NT2/D1 (cell line): ENCODE data around the gene STARD3.

ENCODE experiments used
- DNase-seq: peaks from one replicate; pipeline ENCODE4 v3.0.0-alpha.2; 2011; ENCODE audit warnings: low read depth, low spot score
- H3K27me3 ChIP-seq: 2 replicates; pipeline ENCODE4 v1.6.0; 2011; ENCODE audit warnings: mild to moderate bottlenecking; ENCODE audit not compliant: insufficient read length, insufficient read depth
- H3K36me3 ChIP-seq: 2 replicates; pipeline ENCODE4 v1.6.1; 2011; ENCODE audit warnings: mild to moderate bottlenecking, low read length, mixed read lengths; ENCODE audit not compliant: insufficient read depth, insufficient read length
- H3K4me1 ChIP-seq: 2 replicates; pipeline ENCODE4 v1.5.1; 2011; ENCODE audit not compliant: insufficient read depth, insufficient read length
- H3K4me3 ChIP-seq: 2 replicates; pipeline ENCODE4 v1.5.1; 2011; ENCODE audit warnings: low read depth; ENCODE audit not compliant: insufficient read length
- H3K9ac ChIP-seq: 2 replicates; pipeline ENCODE4 v1.6.0; 2011; ENCODE audit warnings: low read depth; ENCODE audit not compliant: insufficient read length
- H3K9me3 ChIP-seq: 2 replicates; pipeline ENCODE4 v1.5.1; 2011; ENCODE audit warnings: mild to moderate bottlenecking, low read length; ENCODE audit not compliant: insufficient read depth
- SUZ12 ChIP-seq: IDR thresholded peaks from 2 replicates; pipeline ENCODE4 v1.6.1; 2011; ENCODE audit not compliant: insufficient read length, insufficient read depth; ENCODE audit errors: extremely low read depth
- YY1 ChIP-seq: IDR thresholded peaks from 2 replicates; pipeline ENCODE4 v1.6.1; 2011; ENCODE audit not compliant: insufficient read length, insufficient read depth
- ZNF274 ChIP-seq: IDR thresholded peaks from 2 replicates; pipeline ENCODE4 v1.6.1; 2011; ENCODE audit warnings: mild to moderate bottlenecking, low read depth, low read length

STARD3 gene

DNA sequence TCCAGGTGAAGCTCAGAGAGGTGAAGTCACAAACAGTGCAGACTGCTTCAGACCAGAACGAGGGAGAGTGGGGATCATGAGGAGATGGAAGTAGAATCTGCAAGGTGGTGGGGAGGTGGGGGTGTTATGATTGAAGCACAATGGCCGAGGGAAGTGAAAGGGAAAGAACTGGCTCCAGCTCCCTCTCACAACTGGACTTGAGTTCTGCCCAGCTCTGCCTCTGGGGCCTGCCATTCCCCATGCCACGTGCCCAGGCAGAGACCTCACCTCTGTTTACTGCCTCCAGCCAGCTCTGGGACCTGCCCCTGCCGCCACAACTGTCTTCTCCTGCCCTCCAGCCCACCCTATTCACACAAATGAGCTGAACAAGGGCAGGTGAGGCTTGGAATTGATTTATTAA lies 33.8 kb downstream of the STARD3 start:
- Histone ChIP-seq H3K4me1 (peaks cover 24% of the 10 kb centered on the region), H3K36me3 (no peaks in the 10 kb centered on the region), H3K9ac (no peak overlapping the region), H3K27me3 (peaks cover 36% of the 10 kb centered on the region), H3K9me3 (no peaks in the 10 kb centered on the region), H3K4me3 (no peak overlapping the region)
- TF ChIP-seq ZNF274 (no peak), SUZ12 (no peak), YY1 (no peak)
- DNase-seq = no peak

DNA sequence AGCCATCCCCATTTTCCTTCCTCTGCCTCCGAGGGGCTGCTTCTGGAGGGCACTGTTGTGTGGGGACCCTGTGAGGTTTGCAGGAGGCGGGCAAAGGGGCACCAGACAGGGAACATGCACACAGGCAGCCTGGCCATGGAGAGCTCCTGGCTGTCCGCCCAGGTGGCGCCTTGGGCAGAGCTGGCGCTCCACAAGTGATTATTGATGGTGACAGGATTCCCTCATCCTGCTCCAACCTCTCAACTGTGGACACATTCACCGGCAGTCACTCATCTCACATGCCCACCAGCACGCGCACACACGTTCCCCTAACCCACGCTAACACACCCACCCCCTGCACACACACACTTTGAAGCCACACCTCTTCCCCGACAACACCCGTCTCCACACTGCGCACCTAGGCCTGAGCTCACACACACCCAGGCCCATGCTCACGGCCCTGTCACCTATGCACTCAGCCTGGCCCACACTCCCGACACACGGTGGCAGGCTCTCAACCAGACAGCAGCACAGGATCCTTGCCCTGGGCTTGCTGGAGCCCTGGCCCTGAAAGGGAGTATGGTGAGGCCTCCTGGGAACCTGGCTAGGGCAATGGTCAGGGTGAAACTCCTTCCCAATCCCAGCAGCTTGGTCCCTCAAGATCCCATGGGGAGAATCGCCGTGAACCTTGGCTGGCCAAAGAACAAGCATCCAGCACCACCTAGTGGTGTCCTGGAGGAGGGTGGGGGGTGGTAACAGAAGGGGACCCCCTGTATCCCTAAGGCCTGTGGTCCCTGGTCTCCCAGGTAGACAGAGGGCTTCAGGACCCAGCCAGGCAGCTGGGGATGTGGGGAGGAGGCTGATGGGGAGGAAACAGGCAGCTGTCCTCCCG lies 34.9 kb downstream of the STARD3 start:
- H3K27me3 ChIP-seq = peaks cover 29% of the 10 kb centered on the region
- no peaks in the 10 kb centered on the region for H3K9me3 ChIP-seq
- no peak for TF ChIP-seq ZNF274
- no peak for TF ChIP-seq YY1
- TF ChIP-seq SUZ12 = no peak
- H3K36me3 ChIP-seq = peaks cover 5% of the 10 kb centered on the region
- peak overlapping the region; percentile 33 for H3K9ac ChIP-seq
- no peak overlapping the region for H3K4me3 ChIP-seq
- peaks cover 19% of the 10 kb centered on the region for H3K4me1 ChIP-seq
- DNase-seq = no peak

DNA sequence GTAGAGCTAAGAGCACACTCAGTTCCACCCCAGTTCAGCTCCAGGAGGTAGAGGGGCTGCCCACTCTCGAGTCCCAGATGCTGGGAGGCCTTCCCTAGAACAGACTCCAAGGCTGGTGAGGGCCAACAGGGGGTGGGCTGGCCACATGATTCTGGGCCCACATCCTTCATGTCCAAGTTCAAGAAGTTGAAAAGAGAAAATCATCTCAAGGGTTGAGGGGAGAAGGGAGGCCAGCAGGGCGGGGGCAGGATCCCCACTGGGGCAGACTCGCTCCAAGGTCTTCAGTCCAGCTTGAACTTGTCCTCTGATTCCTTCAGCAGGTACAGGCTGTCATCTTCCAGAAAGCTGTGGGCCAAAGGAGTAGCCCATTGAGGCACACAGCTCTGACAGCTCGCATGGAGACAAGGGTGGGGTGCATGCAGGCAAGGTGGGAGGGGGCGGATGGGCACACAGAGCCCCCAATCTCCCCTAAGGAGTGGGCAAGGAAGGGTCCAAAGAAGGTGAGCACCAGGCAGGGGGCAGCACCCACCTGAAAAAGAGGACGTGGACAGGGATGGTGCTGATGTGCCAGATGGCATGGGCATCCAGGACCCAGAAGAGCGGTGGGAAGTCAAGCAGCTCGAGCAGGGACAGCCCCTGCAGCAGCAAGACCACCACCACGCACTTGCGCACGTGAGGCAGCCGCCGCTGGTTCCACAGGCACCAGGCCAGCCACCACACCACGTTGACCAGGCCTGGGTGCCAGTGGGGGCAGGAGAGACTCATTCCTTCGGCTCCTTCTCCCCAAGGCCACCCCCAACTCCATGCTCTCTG lies 35.8 kb downstream of the STARD3 start:
- TF ChIP-seq YY1 (no peak), SUZ12 (no peak), ZNF274 (no peak)
- no peak for DNase-seq
- H3K27me3 ChIP-seq = peaks cover 24% of the 10 kb centered on the region
- H3K9ac ChIP-seq = no peak overlapping the region
- peaks cover 15% of the 10 kb centered on the region for H3K4me1 ChIP-seq
- no peaks in the 10 kb centered on the region for H3K9me3 ChIP-seq
- H3K36me3 ChIP-seq = peaks cover 8% of the 10 kb centered on the region
- no peak overlapping the region for H3K4me3 ChIP-seq

DNA sequence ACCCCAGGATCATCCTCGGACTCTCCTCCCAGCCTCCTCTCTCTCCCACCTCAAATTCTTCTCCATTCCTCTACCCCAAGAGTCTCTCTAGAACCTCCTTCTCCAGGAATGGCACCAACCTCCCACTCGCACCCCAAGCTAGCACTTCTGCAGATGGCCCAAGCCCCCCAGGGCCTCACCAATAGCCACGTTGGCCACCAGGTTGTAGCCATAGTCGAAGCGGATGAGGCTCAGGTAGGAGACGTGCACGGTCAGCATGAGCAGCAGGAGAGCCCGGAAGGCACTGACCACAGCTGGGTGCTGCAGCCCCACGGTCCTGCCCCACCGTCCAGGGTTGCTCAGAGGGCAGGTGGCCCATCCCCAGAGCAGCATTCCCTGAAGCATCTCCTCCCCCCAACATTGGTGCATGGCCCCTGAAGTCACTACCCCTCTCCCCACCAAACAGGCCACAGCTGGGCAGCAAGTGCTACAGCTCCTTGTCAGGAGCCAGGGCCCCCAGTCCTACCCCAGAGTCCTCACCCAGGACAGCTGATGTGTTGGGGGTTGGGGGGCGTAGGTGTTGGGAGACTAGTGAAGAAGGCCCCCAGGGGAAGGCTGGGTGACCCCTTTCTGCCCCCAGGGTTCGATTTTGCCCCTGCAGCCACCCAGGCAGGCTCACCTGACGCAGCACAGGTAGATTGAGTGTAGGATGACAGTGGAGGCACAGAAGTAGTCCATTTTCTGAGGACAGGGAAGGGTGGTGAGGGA lies 36.6 kb downstream of the STARD3 start:
- peaks cover 8% of the 10 kb centered on the region for H3K36me3 ChIP-seq
- no peaks in the 10 kb centered on the region for H3K9me3 ChIP-seq
- no peak for DNase-seq
- H3K4me1 ChIP-seq = peaks cover 22% of the 10 kb centered on the region
- no peak overlapping the region for H3K4me3 ChIP-seq
- no peak for TF ChIP-seq ZNF274
- no peak for TF ChIP-seq YY1
- TF ChIP-seq SUZ12 = no peak
- peaks cover 21% of the 10 kb centered on the region for H3K27me3 ChIP-seq
- H3K9ac ChIP-seq = no peak overlapping the region

DNA sequence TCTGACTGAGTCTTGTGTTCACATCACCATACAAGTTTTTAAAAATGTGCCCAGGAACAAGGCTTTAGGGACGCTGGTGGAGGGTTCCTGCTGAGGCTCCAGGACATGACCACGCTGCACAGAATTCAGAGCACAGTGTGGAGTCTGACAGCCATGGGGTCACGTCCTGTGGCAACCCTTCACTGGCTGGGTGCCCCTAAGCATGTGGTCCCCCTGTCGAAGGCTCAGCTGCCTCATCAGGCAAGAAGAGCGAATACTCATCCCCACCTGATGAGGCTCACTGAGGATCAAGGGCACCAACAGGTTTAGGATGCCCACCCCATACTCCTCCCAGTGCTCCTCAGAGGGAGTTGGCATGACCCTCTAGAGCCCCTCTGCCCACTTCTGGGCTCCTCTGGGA lies 37.2 kb downstream of the STARD3 start:
- H3K4me3 ChIP-seq = no peak overlapping the region
- TF ChIP-seq ZNF274 (no peak), SUZ12 (no peak), YY1 (no peak)
- peak overlapping the region; percentile 23 for H3K9ac ChIP-seq
- peaks cover 8% of the 10 kb centered on the region for H3K36me3 ChIP-seq
- peaks cover 22% of the 10 kb centered on the region for H3K4me1 ChIP-seq
- DNase-seq = no peak
- peaks cover 16% of the 10 kb centered on the region for H3K27me3 ChIP-seq
- H3K9me3 ChIP-seq = no peaks in the 10 kb centered on the region

DNA sequence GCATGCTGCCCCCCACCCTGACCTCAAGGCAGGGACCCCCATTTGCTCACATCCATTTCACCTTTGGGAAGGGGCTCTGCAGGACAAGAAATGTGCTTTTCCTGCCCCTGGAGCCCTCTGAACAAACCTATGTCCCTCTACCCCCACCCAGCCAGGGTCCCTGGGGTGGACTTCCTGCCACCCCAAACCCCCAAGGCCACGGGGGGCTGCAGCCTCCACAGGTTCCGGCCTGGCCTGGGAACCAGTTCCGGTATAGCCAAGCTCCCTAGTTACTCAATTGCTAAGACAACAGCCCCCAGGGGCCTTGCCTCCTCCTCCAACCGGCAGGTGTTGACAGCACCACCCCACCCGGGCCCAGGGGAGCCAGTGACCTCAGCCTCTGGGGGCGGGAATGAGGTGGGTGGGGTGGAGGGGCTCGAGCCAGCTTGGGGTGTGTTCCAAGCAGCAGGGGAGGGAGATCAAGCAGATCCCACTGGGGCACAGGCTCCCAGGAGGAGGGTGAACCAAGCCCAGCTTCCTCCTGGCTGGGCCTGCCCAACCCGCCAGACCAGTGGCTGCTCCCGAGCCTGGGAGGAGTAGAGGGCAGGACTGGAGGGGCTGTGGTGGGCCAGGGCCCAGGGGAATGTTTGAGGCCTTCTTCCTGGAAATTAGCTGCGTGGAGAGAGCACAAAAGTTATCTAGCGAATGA lies 37.9 kb downstream of the STARD3 start:
- DNase-seq = no peak
- Histone ChIP-seq H3K9me3 (no peaks in the 10 kb centered on the region), H3K27me3 (peaks cover 9% of the 10 kb centered on the region), H3K4me1 (peaks cover 22% of the 10 kb centered on the region), H3K4me3 (no peak overlapping the region), H3K36me3 (peaks cover 8% of the 10 kb centered on the region), H3K9ac (peak overlapping the region; percentile 17)
- TF ChIP-seq ZNF274 (no peak), YY1 (no peak), SUZ12 (no peak)
